GM20000 (cell line): ENCODE results near the gene ARHGAP12.
A peak's percentile ranks its signal among the peaks of the same experiment; 100 is the strongest.

Source experiments
- DNase-seq: peaks from one replicate; pipeline ENCODE4 v3.0.0; 2012; ENCODE audit warnings: low spot score
- CTCF ChIP-seq: IDR thresholded peaks from 2 replicates; pipeline ENCODE4 v1.5.1; 2012; ENCODE audit warnings: mild to moderate bottlenecking, control low read depth; ENCODE audit errors: extremely low read depth, missing control alignments

ARHGAP12 gene

GRCh38 chr10:31761156-31761555 lies 167.5 kb downstream of the ARHGAP12 start:
- no peak for DNase-seq
- no peak for TF ChIP-seq CTCF

DNA sequence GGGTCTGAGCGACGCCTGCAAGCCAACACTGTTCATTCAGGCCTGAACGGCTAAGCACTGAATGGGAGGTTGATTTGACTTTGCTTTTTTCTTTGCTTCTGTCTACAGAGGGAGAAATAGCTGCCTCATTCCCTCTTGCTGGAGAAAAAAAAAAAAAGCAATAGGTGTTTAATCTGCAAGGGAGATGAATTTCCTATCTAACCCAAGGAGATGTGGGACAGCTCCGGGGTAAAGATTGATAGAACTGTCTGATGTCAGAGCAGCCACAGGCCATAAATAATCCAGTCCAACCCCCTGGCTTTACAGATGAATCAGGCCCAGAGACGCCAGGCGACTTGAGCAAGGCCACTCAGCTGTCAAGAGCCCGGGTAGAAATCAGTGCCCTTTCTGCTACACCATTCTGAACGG lies 168.0 kb downstream of the ARHGAP12 start:
- TF ChIP-seq CTCF, result no peak
- no peak for DNase-seq

DNA sequence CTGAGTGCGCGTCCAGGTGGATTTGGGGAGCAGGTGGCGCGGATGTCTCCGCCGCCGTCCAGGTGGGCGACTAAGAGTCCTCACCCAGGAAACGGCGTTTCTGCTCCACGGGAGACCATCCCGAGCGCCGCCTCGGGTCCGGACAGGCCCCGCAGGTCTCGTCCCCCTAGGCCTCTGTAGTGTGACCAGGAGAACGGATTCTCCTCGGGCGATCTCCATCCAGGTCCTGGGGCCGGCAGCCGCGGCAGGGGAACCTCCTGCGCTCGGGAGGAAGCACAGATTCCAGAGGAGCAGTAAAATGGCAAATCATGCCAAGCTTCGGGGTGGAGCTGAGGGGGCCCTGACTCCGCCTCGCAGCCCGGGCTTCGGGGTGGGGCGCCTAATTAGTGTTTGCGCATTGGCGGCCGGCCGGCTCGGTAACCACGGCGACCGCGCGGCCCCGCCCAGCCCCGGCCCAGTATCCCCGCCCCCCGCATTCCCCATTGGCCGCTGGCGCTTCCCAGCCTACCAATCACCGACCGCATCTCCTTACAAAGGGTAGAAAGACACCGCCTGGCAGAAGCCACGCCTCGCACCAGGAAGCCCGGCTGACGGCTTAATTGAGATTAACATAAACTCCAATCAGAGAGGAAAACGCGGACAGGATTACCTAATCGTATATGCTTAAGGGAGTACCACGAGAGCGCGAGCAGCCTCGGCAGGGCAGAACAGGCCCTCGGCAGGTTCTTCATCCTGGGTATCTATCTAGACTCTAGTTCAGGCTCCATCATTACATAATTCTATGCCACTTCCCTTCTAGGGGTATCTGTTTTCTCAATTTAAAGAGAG lies 168.6 kb downstream of the ARHGAP12 start:
- TF ChIP-seq CTCF, result no peak

DNA sequence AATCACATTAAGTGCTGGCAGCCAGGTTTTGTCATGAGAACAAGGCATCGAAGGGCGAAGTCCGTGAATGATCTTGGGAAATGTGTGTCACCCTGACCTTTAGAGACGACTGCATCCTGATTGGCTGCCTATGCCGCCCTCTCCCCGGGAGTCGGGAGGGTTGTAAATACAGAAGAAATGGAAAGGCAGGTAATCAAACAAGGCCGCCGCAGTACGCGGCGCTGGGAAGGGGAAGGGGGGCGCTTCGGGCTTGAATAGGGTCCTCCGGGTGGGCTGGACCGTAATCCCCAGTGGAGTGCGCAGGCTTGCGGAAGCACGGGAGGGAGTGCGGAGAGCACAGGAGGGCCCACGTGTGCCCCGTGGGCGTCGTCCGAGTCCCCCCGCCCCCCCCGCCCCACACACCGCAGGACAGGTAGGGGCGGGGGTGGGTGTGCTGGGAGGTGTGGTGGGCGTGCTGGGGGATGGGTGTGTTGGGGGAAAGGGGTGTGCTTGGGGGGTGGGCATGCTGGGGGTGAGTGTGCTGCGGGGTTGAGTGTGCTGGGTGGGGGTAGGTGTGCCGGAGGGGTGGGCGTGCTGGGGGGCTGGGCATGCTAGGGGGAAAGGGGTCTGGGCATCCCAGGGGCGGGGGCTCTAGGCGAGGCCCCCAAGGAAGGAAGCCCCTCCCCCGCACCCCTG lies 169.4 kb downstream of the ARHGAP12 start:
- TF ChIP-seq CTCF, result no peak
- DNase-seq, result peak; percentile 66

More for the DNA sequence above, 168.6 kb downstream of the ARHGAP12 start:
- DNase-seq, result peak; percentile 98

GRCh38 chr10:31758495-31758894 lies 170.1 kb downstream of the ARHGAP12 start:
- DNase-seq, result no peak
- no peak for TF ChIP-seq CTCF

GRCh38 chr10:31757831-31758230 lies 170.8 kb downstream of the ARHGAP12 start:
- DNase-seq, result no peak
- TF ChIP-seq CTCF, result no peak

GRCh38 chr10:31757386-31757791 lies 171.2 kb downstream of the ARHGAP12 start:
- TF ChIP-seq CTCF, result no peak
- DNase-seq, result no peak
